ENCODE results near the gene ADRA2C.

ADRA2C gene

GRCh38 chr4:3800351-3800750, 34.2 kb downstream of the ADRA2C start:
- FAIRE-seq (no peak), DNase-seq (ENCODE audit: insufficient read length, low spot score) (no peak)
- TF ChIP-seq TAF1 (IDR thresholded peaks at IDR 0.05; ENCODE audit: low read depth, low read length): no peak
- no peak for TF ChIP-seq POLR2AphosphoS5 (IDR thresholded peaks at IDR 0.05; ENCODE audit: low read depth, low read length)
- no peak for TF ChIP-seq POU2F2 (IDR thresholded peaks at IDR 0.05; ENCODE audit: low read depth, low read length)
- no peak for TF ChIP-seq POLR2A (IDR thresholded peaks at IDR 0.05; ENCODE audit: low read depth, low read length)
- no peak for TF ChIP-seq SPI1 (IDR thresholded peaks at IDR 0.05; ENCODE audit: low read depth, low read length)
- no peak for TF ChIP-seq PAX5 (IDR thresholded peaks at IDR 0.05; ENCODE audit: insufficient read depth, low read length, severe bottlenecking)

GRCh38 chr4:3801521-3801920, 35.3 kb downstream of the ADRA2C start:
- DNase-seq (ENCODE audit: insufficient read length, low spot score) (no peak), FAIRE-seq (no peak)
- TF ChIP-seq SPI1 (IDR thresholded peaks at IDR 0.05; ENCODE audit: low read depth, low read length) (no peak), PAX5 (IDR thresholded peaks at IDR 0.05; ENCODE audit: insufficient read depth, low read length, severe bottlenecking) (no peak), POLR2A (IDR thresholded peaks at IDR 0.05; ENCODE audit: low read depth, low read length) (no peak), POLR2AphosphoS5 (IDR thresholded peaks at IDR 0.05; ENCODE audit: low read depth, low read length) (no peak), TAF1 (IDR thresholded peaks at IDR 0.05; ENCODE audit: low read depth, low read length) (no peak), POU2F2 (IDR thresholded peaks at IDR 0.05; ENCODE audit: low read depth, low read length) (no peak)

- TF ChIP-seq PAX5 (IDR thresholded peaks at IDR 0.05; ENCODE audit: insufficient read depth, low read length, severe bottlenecking) (no peak), POLR2A (IDR thresholded peaks at IDR 0.05; ENCODE audit: low read depth, low read length) (no peak), TAF1 (IDR thresholded peaks at IDR 0.05; ENCODE audit: low read depth, low read length) (no peak), POU2F2 (IDR thresholded peaks at IDR 0.05; ENCODE audit: low read depth, low read length) (no peak), POLR2AphosphoS5 (IDR thresholded peaks at IDR 0.05; ENCODE audit: low read depth, low read length) (no peak), SPI1 (IDR thresholded peaks at IDR 0.05; ENCODE audit: low read depth, low read length) (no peak)
- no peak for DNase-seq (ENCODE audit: insufficient read length, low spot score)
- no peak for FAIRE-seq
These were observed 35.9 kb downstream of the ADRA2C start for GRCh38 chr4:3801931-3802550.

GRCh38 chr4:3802571-3803474, 36.6 kb downstream of the ADRA2C start:
- DNase-seq (ENCODE audit: insufficient read length, low spot score) (no peak), FAIRE-seq (no peak)
- TF ChIP-seq PAX5 (IDR thresholded peaks at IDR 0.05; ENCODE audit: insufficient read depth, low read length, severe bottlenecking) (no peak), POU2F2 (IDR thresholded peaks at IDR 0.05; ENCODE audit: low read depth, low read length) (no peak), POLR2A (IDR thresholded peaks at IDR 0.05; ENCODE audit: low read depth, low read length) (no peak), TAF1 (IDR thresholded peaks at IDR 0.05; ENCODE audit: low read depth, low read length) (no peak), SPI1 (IDR thresholded peaks at IDR 0.05; ENCODE audit: low read depth, low read length) (no peak), POLR2AphosphoS5 (IDR thresholded peaks at IDR 0.05; ENCODE audit: low read depth, low read length) (no peak)

- DNase-seq (ENCODE audit: insufficient read length, low spot score) (no peak), FAIRE-seq (no peak)
- TF ChIP-seq TAF1 (IDR thresholded peaks at IDR 0.05; ENCODE audit: low read depth, low read length) (no peak), PAX5 (IDR thresholded peaks at IDR 0.05; ENCODE audit: insufficient read depth, low read length, severe bottlenecking) (no peak), POLR2A (IDR thresholded peaks at IDR 0.05; ENCODE audit: low read depth, low read length) (no peak), POLR2AphosphoS5 (IDR thresholded peaks at IDR 0.05; ENCODE audit: low read depth, low read length) (no peak), POU2F2 (IDR thresholded peaks at IDR 0.05; ENCODE audit: low read depth, low read length) (no peak), SPI1 (IDR thresholded peaks at IDR 0.05; ENCODE audit: low read depth, low read length) (no peak)
These were observed 37.3 kb downstream of the ADRA2C start for GRCh38 chr4:3803475-3803847.

- no peak for FAIRE-seq
- DNase-seq (ENCODE audit: insufficient read length, low spot score): no peak
- TF ChIP-seq SPI1 (IDR thresholded peaks at IDR 0.05; ENCODE audit: low read depth, low read length) (no peak), TAF1 (IDR thresholded peaks at IDR 0.05; ENCODE audit: low read depth, low read length) (no peak), PAX5 (IDR thresholded peaks at IDR 0.05; ENCODE audit: insufficient read depth, low read length, severe bottlenecking) (no peak), POLR2AphosphoS5 (IDR thresholded peaks at IDR 0.05; ENCODE audit: low read depth, low read length) (no peak)
These were observed 37.8 kb downstream of the ADRA2C start for GRCh38 chr4:3803946-3804345.

GRCh38 chr4:3805026-3805425, 38.8 kb downstream of the ADRA2C start:
- no peak for FAIRE-seq
- no peak for TF ChIP-seq POU2F2 (IDR thresholded peaks at IDR 0.05; ENCODE audit: low read depth, low read length)
- TF ChIP-seq SPI1 (IDR thresholded peaks at IDR 0.05; ENCODE audit: low read depth, low read length): no peak
- TF ChIP-seq TAF1 (IDR thresholded peaks at IDR 0.05; ENCODE audit: low read depth, low read length): no peak
- no peak for TF ChIP-seq PAX5 (IDR thresholded peaks at IDR 0.05; ENCODE audit: insufficient read depth, low read length, severe bottlenecking)
- no peak for TF ChIP-seq POLR2AphosphoS5 (IDR thresholded peaks at IDR 0.05; ENCODE audit: low read depth, low read length)
- no peak for TF ChIP-seq POLR2A (IDR thresholded peaks at IDR 0.05; ENCODE audit: low read depth, low read length)
- DNase-seq (ENCODE audit: insufficient read length, low spot score): no peak

GRCh38 chr4:3805731-3806130, 39.5 kb downstream of the ADRA2C start:
- TF ChIP-seq POLR2A (IDR thresholded peaks at IDR 0.05; ENCODE audit: low read depth, low read length): no peak
- FAIRE-seq: no peak
- no peak for DNase-seq (ENCODE audit: insufficient read length, low spot score)

- no peak for FAIRE-seq
- TF ChIP-seq POLR2AphosphoS5 (IDR thresholded peaks at IDR 0.05; ENCODE audit: low read depth, low read length) (no peak), SPI1 (IDR thresholded peaks at IDR 0.05; ENCODE audit: low read depth, low read length) (no peak)
- DNase-seq (ENCODE audit: insufficient read length, low spot score): no peak
These were observed 41.1 kb downstream of the ADRA2C start for GRCh38 chr4:3807311-3807710.
